Left ventricle myocardium inferior (tissue), 1 donor: ENCODE measurements around the gene TACR1. TPM values are rescaled to one million over a fixed set of nuclear protein-coding genes. Genes with fewer than 3 reads are reported as not detected.
"Not testable (repeated sequence)": the region's sequence is repeated elsewhere in the genome, so short reads cannot be mapped to it uniquely, and the experiment has no call there.

Source experiments
- DNase-seq: peaks from one replicate; pipeline ENCODE4 v3.0.0-alpha.2; 2020
- H3K27ac ChIP-seq: fragments of 200-600 bp; replicated peaks from 2 replicates; pipeline ENCODE4 v1.8.0; 2021
- H3K27me3 ChIP-seq: fragments of 200-600 bp; 2 replicates; pipeline ENCODE4 v1.8.0; 2021; ENCODE audit warnings: low read depth
- H3K36me3 ChIP-seq: fragments of 200-600 bp; 2 replicates; pipeline ENCODE4 v1.8.0; 2021
- H3K4me1 ChIP-seq: fragments of 200-600 bp; 2 replicates; pipeline ENCODE4 v1.8.0; 2021
- H3K4me3 ChIP-seq: fragments of 200-600 bp; 2 replicates; pipeline ENCODE4 v1.8.0; 2021; ENCODE audit warnings: mild to moderate bottlenecking, moderate library complexity
- H3K9me3 ChIP-seq: fragments of 200-600 bp; replicated peaks from 2 replicates; pipeline ENCODE4 v1.8.0; 2021
- intact Hi-C: fragments of 100-400 bp; cut with micrococcal nuclease; formaldehyde crosslinking; loops from one replicate; pipeline ENCODE4 v1.11.0; 2022
- total RNA-seq: library from RNA; stranded (reverse); fragmentation: NEBNext Ultra II Directional; extraction: Animal tissue kit (Norgen Biotek cat#: 25700); gene quantifications from one replicate; pipeline ENCODE4 v1.2.1, GENCODE V29; 2021
- TF ChIP-seq, protein P1 (sequence below): fragments of 200-600 bp; IDR thresholded peaks from 2 replicates; pipeline ENCODE4 v1.8.0; 2021; ENCODE audit warnings: antibody characterized with exemption, mild to moderate bottlenecking, borderline replicate concordance
- donor health status: DM: no; HTN: yes; CAD: no; lungs with severe emphysema.

TACR1 gene
- total RNA-seq, 1 donor from 2014 or later = 0.22 TPM

DNA sequence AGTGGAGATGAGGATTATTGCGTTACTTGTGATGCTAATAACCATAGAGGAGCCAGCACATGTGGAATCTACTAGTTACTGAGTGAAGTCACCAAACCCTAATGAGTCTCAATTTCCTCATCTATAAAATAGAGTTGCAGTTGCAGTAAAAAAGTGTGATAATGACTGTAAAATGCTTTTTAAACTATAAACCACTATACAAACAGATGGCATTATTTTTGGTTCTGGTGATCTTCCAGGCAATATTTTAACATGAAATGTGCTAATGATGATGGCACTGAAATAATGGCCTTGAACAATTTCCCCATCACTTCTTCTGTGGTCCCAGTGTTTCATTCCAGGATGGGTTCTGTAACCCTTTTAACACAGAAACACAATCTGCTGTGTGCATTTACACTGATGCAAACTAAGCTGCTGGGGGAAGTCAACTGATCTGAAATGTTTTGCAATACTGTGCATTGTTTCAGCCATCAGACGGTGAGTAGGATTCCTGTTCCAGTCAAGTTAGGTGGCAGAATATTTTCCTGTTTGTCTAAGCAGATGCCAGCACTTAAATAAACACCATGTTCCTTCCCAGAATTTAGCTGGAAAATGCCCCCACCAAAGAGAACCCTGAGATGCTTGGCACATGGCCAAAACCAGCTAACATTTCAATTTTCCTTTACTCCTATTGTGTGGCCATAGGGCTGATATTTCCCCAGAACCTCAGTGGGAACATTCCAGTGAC lies 52.6 kb downstream of the TACR1 start:
- TF ChIP-seq, protein P1, sequence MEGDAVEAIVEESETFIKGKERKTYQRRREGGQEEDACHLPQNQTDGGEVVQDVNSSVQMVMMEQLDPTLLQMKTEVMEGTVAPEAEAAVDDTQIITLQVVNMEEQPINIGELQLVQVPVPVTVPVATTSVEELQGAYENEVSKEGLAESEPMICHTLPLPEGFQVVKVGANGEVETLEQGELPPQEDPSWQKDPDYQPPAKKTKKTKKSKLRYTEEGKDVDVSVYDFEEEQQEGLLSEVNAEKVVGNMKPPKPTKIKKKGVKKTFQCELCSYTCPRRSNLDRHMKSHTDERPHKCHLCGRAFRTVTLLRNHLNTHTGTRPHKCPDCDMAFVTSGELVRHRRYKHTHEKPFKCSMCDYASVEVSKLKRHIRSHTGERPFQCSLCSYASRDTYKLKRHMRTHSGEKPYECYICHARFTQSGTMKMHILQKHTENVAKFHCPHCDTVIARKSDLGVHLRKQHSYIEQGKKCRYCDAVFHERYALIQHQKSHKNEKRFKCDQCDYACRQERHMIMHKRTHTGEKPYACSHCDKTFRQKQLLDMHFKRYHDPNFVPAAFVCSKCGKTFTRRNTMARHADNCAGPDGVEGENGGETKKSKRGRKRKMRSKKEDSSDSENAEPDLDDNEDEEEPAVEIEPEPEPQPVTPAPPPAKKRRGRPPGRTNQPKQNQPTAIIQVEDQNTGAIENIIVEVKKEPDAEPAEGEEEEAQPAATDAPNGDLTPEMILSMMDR = no peak
- Histone ChIP-seq H3K4me1 (no peaks in the 10 kb centered on the region), H3K9me3 (peaks cover 26% of the 10 kb centered on the region), H3K36me3 (no peaks in the 10 kb centered on the region), H3K27me3 (no peaks in the 10 kb centered on the region), H3K27ac (no peak overlapping the region), H3K4me3 (no peak overlapping the region)
- intact Hi-C loops = no loop called here
- no peak for DNase-seq

- H3K4me1 ChIP-seq, H3K27ac ChIP-seq, intact Hi-C loops, H3K4me3 ChIP-seq, DNase-seq, H3K27me3 ChIP-seq, H3K36me3 ChIP-seq: not testable (repeated sequence)
- H3K9me3 ChIP-seq = peaks cover 26% of the 10 kb centered on the region
These were observed 53.1 kb downstream of the TACR1 start for GRCh38 chr2:75146221-75146605.

DNA sequence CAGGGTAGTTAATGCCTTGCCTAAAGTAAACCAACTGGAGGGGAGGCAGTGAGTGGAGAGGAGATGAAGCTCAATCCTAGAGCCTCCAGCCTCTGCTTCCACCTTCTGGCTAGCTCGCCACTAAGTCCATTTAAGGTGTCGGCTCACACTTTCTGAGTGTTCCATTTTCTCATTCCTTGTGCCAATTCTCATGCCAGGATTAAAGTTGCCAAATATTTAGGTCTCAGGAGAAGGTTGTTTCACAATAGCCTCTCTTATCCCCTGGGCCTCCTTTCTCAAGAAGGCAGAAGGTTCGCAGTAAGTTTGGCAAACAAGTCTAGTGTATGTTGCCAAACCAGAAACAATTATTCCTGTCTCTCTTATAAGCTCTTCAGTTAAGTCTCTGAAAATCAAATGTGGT lies 57.2 kb downstream of the TACR1 start:
- Histone ChIP-seq H3K4me3 (no peak overlapping the region), H3K27me3 (no peaks in the 10 kb centered on the region), H3K9me3 (no peaks in the 10 kb centered on the region), H3K36me3 (no peaks in the 10 kb centered on the region), H3K27ac (no peak overlapping the region), H3K4me1 (no peaks in the 10 kb centered on the region)
- intact Hi-C loops = no loop called here
- no peak for DNase-seq
- TF ChIP-seq, protein P1 = no peak

- TF ChIP-seq, protein P1 = no peak
- Histone ChIP-seq H3K27me3 (no peaks in the 10 kb centered on the region), H3K4me1 (peaks cover 4% of the 10 kb centered on the region), H3K4me3 (no peak overlapping the region), H3K9me3 (no peaks in the 10 kb centered on the region), H3K36me3 (no peaks in the 10 kb centered on the region), H3K27ac (no peak overlapping the region)
- intact Hi-C loops = no loop called here
- no peak for DNase-seq
These were observed 59.0 kb downstream of the TACR1 start for GRCh38 chr2:75140288-75140687.

GRCh38 chr2:75139171-75139570 lies 60.1 kb downstream of the TACR1 start:
- no peak overlapping the region for H3K27ac ChIP-seq
- no peak for DNase-seq
- intact Hi-C loops = no loop called here
- H3K36me3 ChIP-seq = no peaks in the 10 kb centered on the region
- H3K9me3 ChIP-seq = no peaks in the 10 kb centered on the region
- no peak overlapping the region for H3K4me3 ChIP-seq
- TF ChIP-seq, protein P1 = no peak
- no peaks in the 10 kb centered on the region for H3K27me3 ChIP-seq
- H3K4me1 ChIP-seq = peaks cover 15% of the 10 kb centered on the region

DNA sequence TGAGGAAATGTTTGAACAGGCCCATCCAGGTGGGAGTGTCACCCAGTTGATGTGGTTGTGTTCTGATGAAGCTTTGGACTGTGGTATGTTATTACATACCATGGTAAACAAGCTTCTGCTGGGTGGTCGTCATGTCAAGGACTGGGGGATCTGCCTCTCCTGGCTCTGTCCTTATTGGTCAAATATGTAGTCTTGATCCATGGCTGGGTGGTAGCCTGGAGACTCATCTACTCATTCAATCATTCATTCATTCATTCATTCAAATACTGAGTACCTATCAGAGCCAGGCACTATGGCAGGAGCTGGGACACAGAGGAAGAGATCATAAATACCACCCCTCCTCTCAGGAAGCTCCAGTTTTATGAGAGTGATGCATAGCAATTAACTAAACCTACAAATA lies 60.8 kb downstream of the TACR1 start:
- Histone ChIP-seq H3K27ac (no peak overlapping the region), H3K4me3 (no peak overlapping the region), H3K27me3 (no peaks in the 10 kb centered on the region), H3K9me3 (no peaks in the 10 kb centered on the region), H3K36me3 (no peaks in the 10 kb centered on the region), H3K4me1 (peaks cover 20% of the 10 kb centered on the region)
- DNase-seq = no peak
- intact Hi-C loops = no loop called here
- TF ChIP-seq, protein P1 = no peak
